Measurements from ENCODE around the gene ACAA2. TPM values are rescaled to one million over a fixed set of nuclear protein-coding genes. Genes with fewer than 3 reads are reported as not detected.

ACAA2 gene
- total and polyA plus RNA-seq, 10 of the 15 experiments (the other 5 are each of a cell fraction or from before 2014, with no cell fraction given), result 43.1 to 134 (median 64.6) TPM

DNA sequence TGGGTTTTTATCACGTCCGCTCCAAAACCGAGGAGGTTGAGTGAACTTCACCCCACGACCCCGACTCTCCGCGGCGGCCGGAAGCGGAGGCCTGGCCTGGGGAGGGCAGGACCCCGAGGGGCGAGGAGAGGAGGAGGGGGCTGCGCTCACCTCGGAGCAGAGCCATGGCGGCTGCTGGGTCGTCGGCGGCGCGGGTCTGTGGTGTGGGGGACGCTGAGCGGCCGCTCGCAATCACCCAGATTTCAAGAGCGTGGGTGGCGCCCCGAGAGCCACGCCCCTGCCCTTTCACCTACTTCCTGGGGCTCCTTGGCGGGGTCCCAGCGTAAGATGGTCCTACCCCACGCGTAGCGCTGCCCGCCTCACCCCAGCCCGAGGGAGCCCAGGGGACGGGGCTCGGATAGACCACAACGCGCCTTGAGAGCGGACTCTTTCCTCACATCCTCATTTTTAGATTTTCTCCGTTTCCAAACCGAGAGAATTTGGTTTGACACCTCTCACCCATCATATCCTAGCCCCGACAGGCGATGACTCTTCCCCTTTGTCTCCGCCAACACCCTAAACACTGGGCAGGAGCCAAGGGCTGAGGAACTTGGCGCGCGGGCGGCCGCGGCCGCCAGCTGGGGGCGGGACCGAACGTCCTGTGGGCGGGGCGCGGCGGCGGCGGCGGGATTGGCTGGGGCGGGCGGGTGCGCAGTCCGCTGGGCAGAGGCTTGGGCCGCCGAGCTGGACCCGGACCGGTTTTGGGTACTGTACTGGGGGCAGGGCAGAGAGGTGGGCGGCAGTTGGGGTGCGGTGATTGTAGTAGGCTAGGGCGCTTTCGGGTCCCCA is at the start of gene ACAA2 (continued):
- TF ChIP-seq SPI1 (IDR thresholded peaks at IDR 0.05; ENCODE audit: borderline replicate concordance, insufficient read depth, low read depth, low read length) (peak; percentile 72; the same call in 1 of the 2 replicates), SMARCA5 (IDR thresholded peaks at IDR 0.05) (no peak), CBFB (IDR thresholded peaks at IDR 0.05; ENCODE audit: low read depth) (peak; percentile 61; the same call in 1 of the 2 replicates), SMAD5 (IDR thresholded peaks at IDR 0.05; ENCODE audit: low read depth) (peak; percentile 20; the same call in 1 of the 2 replicates), ATF7 (IDR thresholded peaks at IDR 0.05; ENCODE audit: low read depth) (peak; percentile 64), SP1 (IDR thresholded peaks at IDR 0.05; ENCODE audit: low read depth, low read length) (peak; percentile 30), NFXL1 (IDR thresholded peaks at IDR 0.05; ENCODE audit: borderline replicate concordance) (no peak), POLR2AphosphoS2 (IDR thresholded peaks at IDR 0.05; ENCODE audit: low read depth, low read length) (peak; percentile 60)
- TF ChIP-seq, protein P1, sequence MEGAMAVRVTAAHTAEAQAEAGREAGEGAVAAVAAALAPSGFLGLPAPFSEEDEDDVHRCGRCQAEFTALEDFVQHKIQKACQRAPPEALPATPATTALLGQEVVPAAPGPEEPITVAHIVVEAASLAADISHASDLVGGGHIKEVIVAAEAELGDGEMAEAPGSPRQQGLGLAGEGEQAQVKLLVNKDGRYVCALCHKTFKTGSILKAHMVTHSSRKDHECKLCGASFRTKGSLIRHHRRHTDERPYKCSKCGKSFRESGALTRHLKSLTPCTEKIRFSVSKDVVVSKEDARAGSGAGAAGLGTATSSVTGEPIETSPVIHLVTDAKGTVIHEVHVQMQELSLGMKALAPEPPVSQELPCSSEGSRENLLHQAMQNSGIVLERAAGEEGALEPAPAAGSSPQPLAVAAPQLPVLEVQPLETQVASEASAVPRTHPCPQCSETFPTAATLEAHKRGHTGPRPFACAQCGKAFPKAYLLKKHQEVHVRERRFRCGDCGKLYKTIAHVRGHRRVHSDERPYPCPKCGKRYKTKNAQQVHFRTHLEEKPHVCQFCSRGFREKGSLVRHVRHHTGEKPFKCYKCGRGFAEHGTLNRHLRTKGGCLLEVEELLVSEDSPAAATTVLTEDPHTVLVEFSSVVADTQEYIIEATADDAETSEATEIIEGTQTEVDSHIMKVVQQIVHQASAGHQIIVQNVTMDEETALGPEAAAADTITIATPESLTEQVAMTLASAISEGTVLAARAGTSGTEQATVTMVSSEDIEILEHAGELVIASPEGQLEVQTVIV (IDR thresholded peaks at IDR 0.05; ENCODE audit: borderline replicate concordance, partially characterized antibody), result peak; percentile 33
